Measurements from ENCODE around the gene UHRF2.

UHRF2 gene

DNA sequence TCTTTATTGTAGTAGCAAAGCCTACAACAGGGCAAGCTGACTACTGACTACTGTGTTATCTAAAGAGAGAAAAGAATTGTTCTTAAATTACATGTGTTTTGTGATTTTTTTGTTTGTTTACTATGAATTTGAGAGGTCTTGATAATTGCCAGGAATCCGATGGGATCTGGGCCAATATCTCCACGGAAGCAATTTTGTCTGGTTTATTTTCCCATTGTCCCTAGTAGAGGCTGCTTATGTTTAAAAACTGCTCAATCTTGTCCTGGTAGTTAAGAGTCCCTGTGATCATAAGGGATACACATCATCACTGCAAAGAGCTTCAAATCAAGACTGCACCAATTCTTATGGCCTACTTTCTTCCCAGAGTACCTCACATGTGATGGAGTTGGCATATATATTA, 138.1 kb downstream of the UHRF2 start:
- no peak for DNase-seq (ENCODE audit: low read depth)
- no peak overlapping the region for H3K4me3 ChIP-seq (ENCODE audit: low read depth, low read length)

DNA sequence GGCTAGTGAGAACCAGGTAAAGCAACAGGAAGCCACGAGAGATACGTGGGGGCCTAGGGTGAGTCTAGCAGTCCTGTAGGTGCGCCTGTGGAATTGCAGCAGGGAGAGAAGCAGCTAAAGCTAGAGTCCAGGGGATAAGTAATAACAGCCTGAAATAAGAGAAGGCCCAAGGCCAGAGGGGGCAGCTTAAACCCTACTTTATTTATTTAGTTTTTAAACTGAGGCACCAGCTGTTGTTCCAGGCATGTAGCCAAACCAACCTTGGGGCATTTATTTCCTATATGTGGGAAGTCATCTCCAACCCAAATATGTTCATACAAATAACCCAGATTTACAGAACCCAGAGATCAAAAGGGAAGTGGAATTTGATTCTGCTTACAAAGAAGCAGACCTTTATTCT, 139.0 kb downstream of the UHRF2 start:
- peak; percentile 50 for DNase-seq (ENCODE audit: low read depth)
- H3K4me3 ChIP-seq (ENCODE audit: low read depth, low read length) = no peak overlapping the region

DNA sequence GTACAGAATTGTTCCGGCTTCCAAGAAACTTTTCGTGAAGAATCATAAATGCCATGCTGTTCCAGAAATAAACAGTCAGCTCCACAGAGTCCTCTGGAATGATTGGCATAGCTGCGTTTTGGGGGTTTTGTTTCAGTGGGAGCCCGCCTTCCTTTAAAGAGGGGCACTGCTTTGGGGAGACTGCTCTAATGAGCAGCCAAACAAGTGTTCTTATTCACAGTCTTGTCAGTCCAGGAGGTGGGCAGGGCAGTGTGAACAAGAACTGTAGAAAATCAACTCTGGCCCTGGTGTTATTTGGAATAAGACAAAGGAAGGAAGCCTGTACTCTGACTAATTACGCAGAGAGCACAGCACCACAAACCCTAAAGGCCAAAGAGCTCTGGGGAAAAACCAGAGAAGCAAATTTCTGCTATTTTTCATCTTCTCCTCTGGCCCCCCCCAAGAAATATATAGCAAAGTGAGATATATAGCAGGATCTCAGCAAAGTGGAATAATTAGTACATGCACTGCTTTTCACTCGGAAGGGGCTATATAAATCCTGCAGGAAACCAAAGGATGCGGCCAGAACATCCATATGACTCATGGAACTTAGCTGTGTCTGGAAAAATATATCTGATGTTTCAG, 139.6 kb downstream of the UHRF2 start:
- H3K4me3 ChIP-seq (ENCODE audit: low read depth, low read length) = no peak overlapping the region
- DNase-seq (ENCODE audit: low read depth) = no peak

DNA sequence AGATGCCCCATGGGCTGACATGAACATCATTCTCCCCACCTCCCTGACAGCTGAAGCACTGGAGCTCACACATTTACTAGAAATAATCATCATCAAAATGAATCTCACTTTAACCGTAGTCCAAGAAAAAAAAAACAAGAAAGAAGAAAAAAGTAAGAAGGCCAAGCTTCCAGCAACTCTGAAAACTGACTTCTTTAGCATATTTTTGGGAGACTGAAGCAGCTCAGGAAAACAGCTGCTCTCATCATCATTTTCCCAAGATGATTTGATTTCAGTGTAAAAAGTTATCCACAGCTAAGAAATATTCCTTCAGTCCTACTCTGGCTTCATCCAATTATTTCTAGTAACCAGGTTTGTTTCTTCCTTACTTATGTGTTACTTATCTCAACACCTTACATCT, 140.9 kb downstream of the UHRF2 start:
- no peak for DNase-seq (ENCODE audit: low read depth)

More for the DNA sequence above, 140.9 kb downstream of the UHRF2 start:
- H3K4me3 ChIP-seq (ENCODE audit: low read depth, low read length) = no peak overlapping the region
